HCT116 (cell line): ENCODE data around the gene KLHL40. TPM values are rescaled to one million over a fixed set of nuclear protein-coding genes. Genes with fewer than 3 reads are reported as not detected.

ENCODE experiments used
- ATAC-seq: fragments of 200-7000 bp; cut with Tn5 transposase; 2 replicates; pipeline ENCODE4 v1.9.1; 2020; ENCODE audit warnings: mild to moderate bottlenecking, moderate library complexity
- BruUV-seq: library from RNA; stranded (reverse); fragments of 400-500 nt; replicated peaks from 2 replicates; lab custom pipeline; 2021; lab: Mats Ljungman, UMichigan
- CTCF ChIA-PET: fragments of 300-600 bp; sonication (Branson Sonifier 250); formaldehyde crosslinking; loops from one replicate; lab custom pipeline; 2021; ENCODE audit warnings: antibody characterized with exemption; lab: Charles Lee
- POLR2A ChIA-PET: fragments of 300-600, 350-600 bp; sonication (Branson Sonifier 250); formaldehyde crosslinking; loops from one replicate; lab custom pipeline; 2021; ENCODE audit warnings: antibody characterized with exemption; lab: Charles Lee
- RAD21 ChIA-PET, 2 experiments: fragments of 300-600 bp; sonication (Branson Sonifier 250); formaldehyde crosslinking; loops; one replicate each; lab custom pipeline; 2023; ENCODE audit warnings: low total read pairs in 2 of 2; ENCODE audit not compliant: uncharacterized antibody in 2 of 2, unreplicated experiment in 2 of 2, low non-redundant PET in 1 of 2; lab: Charles Lee
- DNase-seq: peaks from one replicate; pipeline ENCODE4 v3.0.0-alpha.2; 2010; ENCODE audit warnings: low read depth, low spot score
- H2AFZ ChIP-seq: fragments of 200-600 bp; shearing (Covaris generic), sonication (generic); 2 replicates; pipeline ENCODE4 v1.6.1; 2017; ENCODE audit warnings: low read depth, mixed run types, mixed read lengths, antibody characterized with exemption, low read length; ENCODE audit not compliant: poor library complexity, severe bottlenecking
- H3K27ac ChIP-seq: 2 replicates; pipeline ENCODE4 v1.5.1; 2012; ENCODE audit warnings: low read depth, low read length
- H3K27me3 ChIP-seq: fragments of 200-600 bp; sonication (generic); 2 replicates; pipeline ENCODE4 v1.6.1; 2016; ENCODE audit warnings: mixed run types, low read length, mixed read lengths; ENCODE audit not compliant: insufficient read depth
- H3K36me3 ChIP-seq, 2 experiments: fragments of 200-500 bp in 1 of 2; fragments of 200-600 bp in 1 of 2; sonication (Bioruptor generic) in 1 of 2; sonication (generic) in 1 of 2; 2 replicates each; pipeline versions ENCODE4 v1.5.1 to v1.6.1; 2014 to 2016; ENCODE audit warnings: low read length in 2 of 2, inconsistent platforms in 1 of 2, mixed read lengths in 1 of 2, mixed run types in 1 of 2; ENCODE audit not compliant: insufficient read depth in 2 of 2, control insufficient read depth in 1 of 2
- H3K4me1 ChIP-seq, 2 experiments: fragments of 200-600 bp in 1 of 2; sonication (generic) in 1 of 2; 2 replicates each; pipeline versions ENCODE4 v1.5.1 to v1.6.1; 2012 to 2017; ENCODE audit warnings: low read length in 2 of 2, inconsistent platforms in 1 of 2, mild to moderate bottlenecking in 1 of 2, mixed read lengths in 1 of 2, mixed run types in 1 of 2, moderate library complexity in 1 of 2; ENCODE audit not compliant: insufficient read depth in 2 of 2, control insufficient read depth in 1 of 2
- H3K4me2 ChIP-seq: fragments of 200-600 bp; sonication (generic); 2 replicates; pipeline ENCODE4 v1.6.1; 2017; ENCODE audit warnings: mixed run types, low read length, mixed read lengths
- H3K4me3 ChIP-seq, 2 experiments: fragments of 200-600 bp in 1 of 2; sonication (generic) in 1 of 2; replicated peaks in 1 of 2; 2 replicates each; pipeline ENCODE4 v1.5.1; 2011 to 2016; ENCODE audit warnings: low read length in 2 of 2, control low read depth in 1 of 2, low read depth in 1 of 2, mild to moderate bottlenecking in 1 of 2, mixed read lengths in 1 of 2, mixed run types in 1 of 2
- H3K79me2 ChIP-seq: fragments of 200-600 bp; sonication (generic); 2 replicates; pipeline ENCODE4 v1.6.1; 2017; ENCODE audit warnings: mild to moderate bottlenecking, mixed run types, low read length, moderate library complexity, mixed read lengths; ENCODE audit not compliant: insufficient read depth
- H3K9ac ChIP-seq: fragments of 200-600 bp; sonication (generic); 2 replicates; pipeline ENCODE4 v1.6.1; 2016; ENCODE audit warnings: low read length, mixed read lengths
- H3K9me2 ChIP-seq: fragments of 200-600 bp; sonication (generic), shearing (Covaris generic); 2 replicates; pipeline ENCODE4 v1.6.1; 2017; ENCODE audit warnings: mixed run types, mild to moderate bottlenecking, moderate library complexity; ENCODE audit not compliant: insufficient read depth
- H3K9me3 ChIP-seq, 2 experiments: fragments of 200-500 bp in 1 of 2; fragments of 200-600 bp in 1 of 2; sonication (Bioruptor generic) in 1 of 2; sonication (generic) in 1 of 2; 2 replicates each; pipeline ENCODE4 v1.6.1; 2014 to 2017; ENCODE audit warnings: low read length in 2 of 2, mixed read lengths in 2 of 2, inconsistent platforms in 1 of 2, low read depth in 1 of 2, mild to moderate bottlenecking in 1 of 2, mixed run types in 1 of 2, moderate library complexity in 1 of 2; ENCODE audit not compliant: control insufficient read depth in 1 of 2, insufficient read depth in 1 of 2
- H4K20me1 ChIP-seq: fragments of 200-600 bp; sonication (generic), shearing (Covaris generic); 2 replicates; pipeline ENCODE4 v1.6.1; 2017; ENCODE audit warnings: mixed run types, mild to moderate bottlenecking, moderate library complexity; ENCODE audit not compliant: insufficient read depth
- CBX3 ChIP-seq: IDR thresholded peaks from 2 replicates; pipeline ENCODE4 v1.6.1; 2012; ENCODE audit warnings: low read depth
- CEBPB ChIP-seq: IDR thresholded peaks from 2 replicates; pipeline ENCODE4 v1.6.1; 2012; ENCODE audit warnings: low read depth
- EGR1 ChIP-seq: IDR thresholded peaks from 2 replicates; pipeline ENCODE4 v1.6.1; 2012; ENCODE audit warnings: low read depth
- ELF1 ChIP-seq: IDR thresholded peaks from 2 replicates; pipeline ENCODE4 v1.6.1; 2012; ENCODE audit warnings: low read depth, borderline replicate concordance
- EZH2 ChIP-seq: fragments of 200-600 bp; sonication (generic); IDR thresholded peaks from 2 replicates; pipeline ENCODE4 v1.6.1; 2017; ENCODE audit warnings: antibody characterized with exemption, mixed run types
- EZH2phosphoT487 ChIP-seq: fragments of 200-600 bp; IDR thresholded peaks from 2 replicates; pipeline ENCODE4 v1.6.1; 2018; ENCODE audit warnings: antibody characterized with exemption, borderline replicate concordance
- FOSL1 ChIP-seq: IDR thresholded peaks from 2 replicates; pipeline ENCODE4 v1.6.1; 2012; ENCODE audit warnings: low read depth
- JUND ChIP-seq: IDR thresholded peaks from 2 replicates; pipeline ENCODE4 v1.6.1; 2012
- POLR2A ChIP-seq: IDR thresholded peaks from 2 replicates; pipeline ENCODE4 v1.7.0; 2011; ENCODE audit warnings: borderline replicate concordance; ENCODE audit not compliant: insufficient read depth, insufficient read length; ENCODE audit errors: extremely low read depth
- POLR2AphosphoS5 ChIP-seq: IDR thresholded peaks from 2 replicates; pipeline ENCODE4 v1.6.1; 2011; ENCODE audit warnings: mild to moderate bottlenecking, low read depth, low read length, moderate library complexity
- SIN3A ChIP-seq: IDR thresholded peaks from 2 replicates; pipeline ENCODE4 v1.6.1; 2012; ENCODE audit warnings: low read depth
- SRF ChIP-seq: IDR thresholded peaks from 2 replicates; pipeline ENCODE4 v1.6.1; 2012; ENCODE audit warnings: low read depth
- TCF7L2 ChIP-seq: IDR thresholded peaks from 2 replicates; pipeline ENCODE4 v1.7.0; 2011; ENCODE audit warnings: borderline replicate concordance, inconsistent platforms; ENCODE audit not compliant: insufficient read depth, insufficient read length; ENCODE audit errors: extremely low read depth
- YY1 ChIP-seq: IDR thresholded peaks from 2 replicates; pipeline ENCODE4 v1.6.1; 2011; ENCODE audit warnings: low read length, low read depth, moderate library complexity, mild to moderate bottlenecking; ENCODE audit not compliant: insufficient replicate concordance; ENCODE audit errors: extremely low read depth
- ZNF274 ChIP-seq: fragments of 200-500 bp; sonication (Bioruptor generic); IDR thresholded peaks from 2 replicates; pipeline ENCODE4 v1.6.1; 2014; ENCODE audit warnings: mild to moderate bottlenecking, low read depth, low read length, inconsistent platforms
- intact Hi-C: fragments of 100-400 bp; cut with micrococcal nuclease; formaldehyde crosslinking; loops from 2 replicates; pipeline ENCODE4 v1.10.0; 2022
- total RNA-seq: library from RNA; stranded (reverse); gene quantifications from one replicate; pipeline ENCODE4 v1.2.1, GENCODE V29; 2021; ENCODE audit not compliant: unreplicated experiment
- TF ChIP-seq, protein P1 (sequence below): IDR thresholded peaks from 2 replicates; pipeline ENCODE4 v1.6.1; 2011; ENCODE audit warnings: mild to moderate bottlenecking, low read length, moderate library complexity; ENCODE audit not compliant: insufficient replicate concordance; ENCODE audit errors: extremely low read depth
- TF ChIP-seq, protein P2 (sequence below): IDR thresholded peaks from 2 replicates; pipeline ENCODE4 v1.6.1; 2012
- TF ChIP-seq, protein P3 (sequence below): IDR thresholded peaks from 2 replicates; pipeline ENCODE4 v1.6.1; 2012
- TF ChIP-seq, protein P4 (sequence below), 3 experiments: fragments of 200-600 bp in 1 of 3; sonication (generic) in 1 of 3; IDR thresholded peaks in 2 of 3; conservative IDR thresholded peaks in 1 of 3; 2 replicates each; pipeline ENCODE4 v1.5.1; 2012 to 2017; ENCODE audit warnings: low read depth in 2 of 3, low read length in 2 of 3, antibody characterized with exemption in 1 of 3, borderline replicate concordance in 1 of 3, control low read depth in 1 of 3, mild to moderate bottlenecking in 1 of 3, mixed read lengths in 1 of 3, mixed run types in 1 of 3, moderate library complexity in 1 of 3; ENCODE audit not compliant: insufficient read depth in 1 of 3

KLHL40 gene
- total RNA-seq, 1 experiment from 2014 or later, result not detected

DNA sequence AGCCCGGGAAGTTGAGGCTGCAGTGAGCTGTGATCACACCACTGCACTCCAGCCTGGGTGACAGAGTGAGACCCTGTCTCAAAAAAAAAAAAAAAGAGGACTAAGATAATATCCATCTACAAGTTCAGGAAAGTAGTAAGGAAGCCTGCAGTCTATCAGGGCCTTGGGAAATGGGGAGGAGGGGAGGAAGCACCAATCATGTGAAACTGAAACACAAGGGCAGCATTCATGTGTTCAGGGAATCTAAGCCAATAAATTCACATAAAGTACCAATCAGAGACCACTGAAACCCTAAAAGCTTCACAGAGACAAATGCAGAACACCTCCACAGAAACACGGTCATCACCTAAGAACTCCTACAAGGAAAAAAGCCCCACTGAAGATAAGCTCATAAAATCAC is 40.1 kb downstream of the KLHL40 start:
- CTCF ChIA-PET, result no interaction called here
- RAD21 ChIA-PET, result no interaction called here
- Histone ChIP-seq H3K9me2 (no peaks in the 10 kb centered on the region), H3K79me2 (no peaks in the 10 kb centered on the region), H3K27me3 (no peaks in the 10 kb centered on the region), H3K36me3 (no peaks in the 10 kb centered on the region), H3K27ac (no peak overlapping the region), H3K4me2 (no peak overlapping the region), H3K9me3 (no peaks in the 10 kb centered on the region; a peak in 1 of 4 replicates), H2AFZ (no peak overlapping the region), H4K20me1 (no peaks in the 10 kb centered on the region), H3K9ac (no peak overlapping the region), H3K4me1 (no peaks in the 10 kb centered on the region), H3K4me3 (no peak overlapping the region)
- TF ChIP-seq ELF1, result no peak
- no peak for TF ChIP-seq SIN3A
- TF ChIP-seq CBX3, result no peak
- no peak for TF ChIP-seq POLR2A
- POLR2A ChIA-PET, result no interaction called here
- intact Hi-C loops, result no loop called here
- no peak for DNase-seq
- ATAC-seq, result no peak
- BruUV-seq, result no TSS peak

DNA sequence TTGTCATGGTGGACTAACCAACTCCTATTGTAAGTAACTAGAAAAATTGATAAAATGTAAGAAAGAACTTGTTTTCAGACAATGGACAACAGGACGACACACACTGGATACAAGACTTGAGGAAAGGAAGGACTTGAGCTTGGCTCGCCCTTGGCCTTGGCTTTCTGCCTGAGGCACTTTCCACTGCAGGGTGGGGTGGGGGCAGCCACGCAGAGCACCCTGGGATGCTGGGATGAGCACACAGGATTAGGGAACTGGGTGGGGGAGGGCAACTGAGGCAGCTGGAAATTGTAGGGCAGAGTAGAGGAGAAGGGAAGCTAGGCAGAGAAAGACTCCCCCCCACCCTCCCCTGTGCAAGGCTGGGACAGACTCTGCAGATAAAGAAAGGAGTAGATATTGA is 42.7 kb downstream of the KLHL40 start:
- Histone ChIP-seq H3K4me1 (no peaks in the 10 kb centered on the region), H3K36me3 (no peaks in the 10 kb centered on the region), H3K27me3 (no peaks in the 10 kb centered on the region), H3K27ac (no peak overlapping the region), H3K4me2 (no peak overlapping the region), H3K4me3 (no peak overlapping the region), H3K9me2 (no peaks in the 10 kb centered on the region), H4K20me1 (no peaks in the 10 kb centered on the region), H3K9me3 (no peaks in the 10 kb centered on the region; a peak in 1 of 4 replicates), H3K9ac (no peak overlapping the region), H2AFZ (no peak overlapping the region), H3K79me2 (no peaks in the 10 kb centered on the region)
- DNase-seq (no peak), ATAC-seq (no peak)
- no TSS peak for BruUV-seq
- RAD21 ChIA-PET, result no interaction called here
- intact Hi-C loops, result no loop called here
- CTCF ChIA-PET, result no interaction called here
- POLR2A ChIA-PET, result no interaction called here
- no peak for TF ChIP-seq EZH2phosphoT487
- TF ChIP-seq EGR1, result no peak
- TF ChIP-seq, protein P1, sequence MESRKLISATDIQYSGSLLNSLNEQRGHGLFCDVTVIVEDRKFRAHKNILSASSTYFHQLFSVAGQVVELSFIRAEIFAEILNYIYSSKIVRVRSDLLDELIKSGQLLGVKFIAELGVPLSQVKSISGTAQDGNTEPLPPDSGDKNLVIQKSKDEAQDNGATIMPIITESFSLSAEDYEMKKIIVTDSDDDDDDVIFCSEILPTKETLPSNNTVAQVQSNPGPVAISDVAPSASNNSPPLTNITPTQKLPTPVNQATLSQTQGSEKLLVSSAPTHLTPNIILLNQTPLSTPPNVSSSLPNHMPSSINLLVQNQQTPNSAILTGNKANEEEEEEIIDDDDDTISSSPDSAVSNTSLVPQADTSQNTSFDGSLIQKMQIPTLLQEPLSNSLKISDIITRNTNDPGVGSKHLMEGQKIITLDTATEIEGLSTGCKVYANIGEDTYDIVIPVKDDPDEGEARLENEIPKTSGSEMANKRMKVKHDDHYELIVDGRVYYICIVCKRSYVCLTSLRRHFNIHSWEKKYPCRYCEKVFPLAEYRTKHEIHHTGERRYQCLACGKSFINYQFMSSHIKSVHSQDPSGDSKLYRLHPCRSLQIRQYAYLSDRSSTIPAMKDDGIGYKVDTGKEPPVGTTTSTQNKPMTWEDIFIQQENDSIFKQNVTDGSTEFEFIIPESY, result no peak
- no peak for TF ChIP-seq TCF7L2
- TF ChIP-seq POLR2AphosphoS5, result no peak
- TF ChIP-seq, protein P2, sequence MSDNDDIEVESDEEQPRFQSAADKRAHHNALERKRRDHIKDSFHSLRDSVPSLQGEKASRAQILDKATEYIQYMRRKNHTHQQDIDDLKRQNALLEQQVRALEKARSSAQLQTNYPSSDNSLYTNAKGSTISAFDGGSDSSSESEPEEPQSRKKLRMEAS, result no peak
- no peak for TF ChIP-seq FOSL1
- no peak for TF ChIP-seq JUND
- TF ChIP-seq CEBPB, result no peak
- TF ChIP-seq SRF, result no peak
- TF ChIP-seq EZH2, result no peak
- no peak for TF ChIP-seq ELF1
- no peak for TF ChIP-seq YY1
- TF ChIP-seq, protein P3, sequence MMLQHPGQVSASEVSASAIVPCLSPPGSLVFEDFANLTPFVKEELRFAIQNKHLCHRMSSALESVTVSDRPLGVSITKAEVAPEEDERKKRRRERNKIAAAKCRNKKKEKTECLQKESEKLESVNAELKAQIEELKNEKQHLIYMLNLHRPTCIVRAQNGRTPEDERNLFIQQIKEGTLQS, result no peak
- TF ChIP-seq ZNF274, result no peak
- TF ChIP-seq, protein P4, sequence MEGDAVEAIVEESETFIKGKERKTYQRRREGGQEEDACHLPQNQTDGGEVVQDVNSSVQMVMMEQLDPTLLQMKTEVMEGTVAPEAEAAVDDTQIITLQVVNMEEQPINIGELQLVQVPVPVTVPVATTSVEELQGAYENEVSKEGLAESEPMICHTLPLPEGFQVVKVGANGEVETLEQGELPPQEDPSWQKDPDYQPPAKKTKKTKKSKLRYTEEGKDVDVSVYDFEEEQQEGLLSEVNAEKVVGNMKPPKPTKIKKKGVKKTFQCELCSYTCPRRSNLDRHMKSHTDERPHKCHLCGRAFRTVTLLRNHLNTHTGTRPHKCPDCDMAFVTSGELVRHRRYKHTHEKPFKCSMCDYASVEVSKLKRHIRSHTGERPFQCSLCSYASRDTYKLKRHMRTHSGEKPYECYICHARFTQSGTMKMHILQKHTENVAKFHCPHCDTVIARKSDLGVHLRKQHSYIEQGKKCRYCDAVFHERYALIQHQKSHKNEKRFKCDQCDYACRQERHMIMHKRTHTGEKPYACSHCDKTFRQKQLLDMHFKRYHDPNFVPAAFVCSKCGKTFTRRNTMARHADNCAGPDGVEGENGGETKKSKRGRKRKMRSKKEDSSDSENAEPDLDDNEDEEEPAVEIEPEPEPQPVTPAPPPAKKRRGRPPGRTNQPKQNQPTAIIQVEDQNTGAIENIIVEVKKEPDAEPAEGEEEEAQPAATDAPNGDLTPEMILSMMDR (IDR thresholded peaks at IDR 0.05 in 2 of 3, conservative IDR thresholded peaks at IDR 0.05 in 1 of 3; ENCODE audit: borderline replicate concordance in 1 of 3, insufficient read depth in 1 of 3, low read depth in 2 of 3, low read length in 2 of 3), result no peak
